Daoy (cell line): ENCODE measurements around the gene ZMYND8. TPM values are rescaled to one million over a fixed set of nuclear protein-coding genes. Genes with fewer than 3 reads are reported as not detected.
"Not testable (repeated sequence)": the region's sequence is repeated elsewhere in the genome, so short reads cannot be mapped to it uniquely, and the experiment has no call there.

Source experiments
- DNase-seq: peaks from one replicate; pipeline ENCODE4 v3.0.0-alpha.2; 2015; ENCODE audit warnings: low read depth
- total RNA-seq: library from RNA; depleted of rRNA; stranded (reverse); fragments of >200 nt; shearing (Covaris generic); gene quantifications from 2 replicates; pipeline ENCODE4 v1.2.3, GENCODE V29; 2014; rRNA removed

The ZMYND8 gene
- total RNA-seq = 15.4 and 20.7 TPM in 2 replicates

GRCh38 chr20:47356526-47357295, at the start of gene ZMYND8:
ZMYND8 (minus strand) TSS chr20:47356699; CDS start chr20:47356670, 29 bp downstream.
- peak; percentile 89 for DNase-seq

DNA sequence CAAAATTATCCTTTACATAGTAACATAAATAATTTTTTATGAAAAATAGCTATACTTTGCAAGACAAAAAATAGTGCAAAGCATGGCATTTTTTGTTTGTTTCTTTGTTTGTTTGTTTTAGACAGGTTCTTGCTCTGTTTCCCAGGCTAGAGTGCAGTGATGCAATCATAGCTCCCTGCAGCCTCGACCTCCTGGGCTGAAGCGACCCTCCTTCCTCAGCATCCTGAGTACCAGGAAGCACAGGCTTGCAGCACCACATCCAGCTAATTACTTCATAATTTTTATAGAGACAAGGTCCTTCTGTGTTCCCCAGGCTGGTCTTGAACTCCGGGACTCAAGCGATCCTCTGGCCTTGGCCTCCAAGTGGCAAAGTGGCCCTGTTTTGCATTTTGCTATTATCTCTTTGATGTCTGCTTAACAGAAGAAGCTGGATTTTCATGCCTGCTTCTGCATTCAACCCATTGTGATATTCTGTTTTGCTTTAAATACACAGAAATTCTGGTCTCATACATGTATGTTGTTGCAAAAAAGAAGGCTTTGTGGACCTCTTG, 49.4 kb upstream of the ZMYND8 start:
- no peak for DNase-seq

- peak; percentile 13 for DNase-seq
Observed at GRCh38 chr20:47400685-47401084, 44.2 kb upstream of the ZMYND8 start.

DNA sequence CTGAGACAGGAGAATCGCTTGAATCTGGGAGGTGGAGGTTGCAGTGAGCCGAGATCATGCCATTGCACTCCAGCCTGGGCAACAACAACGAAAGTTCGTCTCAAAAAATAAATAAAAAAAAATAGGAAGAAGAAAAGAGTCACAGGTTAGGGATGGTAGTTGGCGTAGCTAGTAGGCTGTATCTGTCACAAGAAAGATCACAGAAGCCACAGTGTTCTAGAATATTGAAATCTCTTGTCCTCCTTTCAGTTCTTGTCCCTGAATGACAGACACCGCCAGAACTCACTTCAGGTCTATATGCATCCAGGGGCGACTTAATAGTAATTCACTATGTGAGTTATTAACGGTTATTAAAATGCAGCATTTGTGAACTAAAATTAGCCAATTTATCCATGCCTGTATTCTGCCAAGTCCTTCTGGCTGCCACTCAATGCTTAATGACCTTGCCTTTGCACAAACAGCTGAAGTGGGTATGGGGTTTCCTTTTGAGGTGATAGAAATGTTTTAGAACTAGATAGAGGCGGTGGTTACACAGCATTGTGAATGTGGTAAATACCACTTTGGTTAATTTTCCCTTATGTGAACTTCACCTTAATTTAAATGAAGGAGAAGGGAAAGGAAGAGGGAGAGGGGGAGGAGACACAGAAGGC, 41.3 kb upstream of the ZMYND8 start:
- DNase-seq = no peak

DNA sequence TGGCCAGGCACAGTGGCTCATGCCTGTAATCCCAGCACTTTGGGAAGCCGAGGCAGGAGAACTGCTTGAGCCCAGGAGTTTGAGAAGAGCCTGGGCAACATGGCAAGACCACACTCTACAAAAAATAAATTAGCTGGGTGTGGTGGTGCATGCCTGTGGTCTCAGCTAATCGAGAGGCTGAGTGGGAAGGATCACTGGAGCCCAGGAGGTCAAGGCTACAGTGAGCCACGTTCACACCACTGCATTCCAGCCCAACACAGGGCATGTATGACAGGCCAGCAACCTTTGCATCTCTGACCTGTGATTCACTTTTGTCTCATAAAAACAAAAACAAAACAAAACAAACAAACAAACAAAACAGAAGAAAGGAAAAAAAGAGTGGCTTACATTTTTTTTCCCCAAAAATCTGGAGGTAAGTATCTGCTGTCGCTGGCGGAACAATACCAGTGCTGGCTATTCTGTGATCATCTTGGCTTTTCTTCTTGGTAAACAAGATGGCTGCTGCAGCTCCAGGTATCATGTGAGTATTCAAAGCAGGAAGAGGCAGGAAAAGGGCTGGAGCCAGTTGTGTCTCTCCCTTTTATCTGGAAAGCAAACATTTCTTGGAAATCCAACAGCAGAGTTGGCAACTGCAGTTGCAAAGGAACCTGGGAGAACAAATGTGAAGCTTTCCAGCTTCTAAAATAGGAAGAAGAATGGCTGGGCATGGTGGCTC, 40.4 kb upstream of the ZMYND8 start:
- DNase-seq = peak; percentile 27

GRCh38 chr20:47393796-47394514, 37.5 kb upstream of the ZMYND8 start:
- DNase-seq = not testable (repeated sequence)

GRCh38 chr20:47392721-47393073, 36.2 kb upstream of the ZMYND8 start:
- peak; percentile 30 for DNase-seq

GRCh38 chr20:47392015-47392720, 35.7 kb upstream of the ZMYND8 start:
- DNase-seq = peak; percentile 82

GRCh38 chr20:47391276-47392010, 34.9 kb upstream of the ZMYND8 start:
- DNase-seq = no peak

DNA sequence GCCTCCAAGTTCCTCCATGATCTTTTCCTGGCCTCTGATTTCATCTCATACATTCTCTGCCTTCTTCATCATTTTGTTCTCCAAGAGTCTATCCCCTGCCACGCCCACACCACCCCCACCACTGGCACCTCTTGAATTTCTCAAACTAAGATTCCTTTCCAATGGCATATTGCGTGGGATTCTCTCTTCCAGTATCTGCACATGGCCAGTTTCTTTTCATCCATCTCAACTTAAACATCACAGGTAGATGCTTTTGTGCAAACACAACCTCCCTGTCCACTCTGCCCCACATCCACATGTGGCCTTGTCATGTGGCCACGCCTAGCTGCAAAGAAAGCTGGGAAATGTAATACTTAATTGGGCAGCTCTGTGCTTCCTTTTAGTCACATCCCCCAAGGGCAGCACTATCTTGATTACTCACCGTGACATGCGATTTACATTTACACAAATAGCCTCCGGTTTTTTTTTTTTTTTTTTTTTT, 33.4 kb upstream of the ZMYND8 start:
- peak; percentile 67 for DNase-seq

GRCh38 chr20:47385968-47386367, 29.5 kb upstream of the ZMYND8 start:
- DNase-seq = not testable (repeated sequence)

GRCh38 chr20:47382746-47383415, 26.4 kb upstream of the ZMYND8 start:
- DNase-seq = no peak

DNA sequence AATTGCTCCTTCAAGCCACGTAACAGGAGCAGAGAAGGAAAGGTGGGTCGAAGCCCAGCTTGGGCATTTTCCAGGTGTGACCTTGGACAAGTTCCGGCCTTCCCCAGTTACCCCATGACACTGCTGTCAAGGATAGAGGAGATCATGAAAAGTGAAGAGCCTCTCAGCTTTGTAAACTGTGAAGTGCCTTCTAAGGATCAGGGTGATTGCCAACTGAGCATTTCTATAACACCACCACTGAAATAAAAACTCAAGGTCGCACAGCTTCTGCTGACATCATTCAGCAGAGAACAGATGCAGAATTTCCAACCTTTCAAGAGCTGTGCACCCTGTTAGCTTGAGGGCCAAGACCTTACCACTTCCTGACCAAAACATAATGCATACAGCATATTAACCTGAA, 24.0 kb upstream of the ZMYND8 start:
- DNase-seq = no peak

GRCh38 chr20:47379433-47380150, 23.1 kb upstream of the ZMYND8 start:
- peak; percentile 89 for DNase-seq

- DNase-seq = no peak
Observed at GRCh38 chr20:47377122-47377722, 20.7 kb upstream of the ZMYND8 start.

DNA sequence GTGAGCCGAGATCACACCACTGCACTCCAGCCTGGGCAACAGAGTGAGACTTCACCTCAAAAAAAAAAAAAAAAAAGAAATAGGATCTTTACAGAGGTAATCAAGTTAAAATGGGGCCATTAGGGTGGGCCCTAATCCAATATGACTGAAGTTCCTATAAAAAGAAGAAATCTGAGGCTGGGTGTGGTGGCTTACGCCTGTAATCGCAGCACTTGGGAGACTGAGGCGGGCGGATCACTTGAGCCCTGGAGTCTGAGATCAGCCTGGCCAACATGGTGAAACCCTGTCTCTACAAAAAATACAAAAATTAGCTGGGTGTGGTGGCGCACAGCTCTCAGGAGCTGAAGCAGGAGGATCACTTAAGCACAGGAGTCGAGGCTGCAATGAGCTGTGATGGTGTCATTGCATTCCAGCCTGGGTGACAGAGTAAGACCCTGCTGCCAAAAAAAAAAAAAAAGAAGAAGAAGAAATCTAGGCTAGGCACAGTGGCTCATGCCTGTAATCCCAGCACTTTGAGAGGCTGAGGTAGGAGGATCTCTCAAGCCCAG, 19.7 kb upstream of the ZMYND8 start:
- not testable (repeated sequence) for DNase-seq

GRCh38 chr20:47374121-47374520, 17.6 kb upstream of the ZMYND8 start:
- not testable (repeated sequence) for DNase-seq

DNA sequence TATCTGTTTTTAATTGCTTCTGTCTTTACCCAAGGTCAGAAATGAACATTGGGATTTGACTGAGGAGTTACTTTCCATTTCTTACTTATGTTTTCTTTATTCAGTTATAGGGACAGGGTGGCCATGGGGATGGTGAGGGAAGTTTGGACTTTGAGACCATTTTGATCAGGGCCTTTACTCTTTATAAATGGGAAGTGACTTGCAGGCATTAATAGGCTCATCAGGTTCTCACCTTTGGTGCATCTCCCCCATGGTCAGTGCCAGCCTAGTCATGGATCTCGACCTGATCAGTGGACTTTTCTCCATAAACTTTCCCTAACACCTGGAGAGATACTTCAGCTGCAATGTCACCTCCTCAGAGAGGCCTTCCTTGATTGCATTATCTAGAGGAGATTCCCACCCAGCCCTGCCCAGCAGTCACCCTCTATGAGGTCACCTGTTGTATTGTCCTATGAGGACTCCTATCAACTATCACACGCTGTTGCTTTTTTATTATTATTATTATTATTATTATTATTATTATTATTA, 16.8 kb upstream of the ZMYND8 start:
- DNase-seq = no peak
